Activated CD4-positive, alpha-beta T cell treated with anti-CD3 and anti-CD28 coated beads for 24 hours (primary cell): ENCODE data around the gene TM4SF1.
"Not testable (repeated sequence)": the region's sequence is repeated elsewhere in the genome, so short reads cannot be mapped to it uniquely, and the experiment has no call there.

Source experiments
- DNase-seq, 2 donors: peaks; one replicate each; pipeline ENCODE4 v3.0.0-alpha.2; 2020; ENCODE audit warnings: low read depth in 2 of 2

Gene TM4SF1

DNA sequence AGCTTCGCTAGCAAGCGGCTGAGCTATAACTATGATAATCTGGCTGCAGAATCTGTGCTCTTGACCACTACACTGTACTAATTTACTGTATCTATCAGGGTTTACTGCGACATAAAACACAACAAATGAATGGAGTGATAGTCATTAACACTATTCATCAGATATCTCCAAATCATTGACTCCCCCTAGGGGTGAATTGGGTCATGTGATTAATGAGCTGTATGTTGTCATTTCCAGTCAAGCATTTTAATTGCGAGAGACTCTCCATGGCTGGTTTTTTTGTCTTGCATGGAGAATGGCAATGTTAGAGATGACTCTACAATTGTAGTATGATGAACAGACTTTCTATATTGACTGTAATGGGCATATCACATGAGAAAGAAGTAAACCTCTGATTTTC is 33.5 kb downstream of the TM4SF1 start:
- no peak for DNase-seq

DNA sequence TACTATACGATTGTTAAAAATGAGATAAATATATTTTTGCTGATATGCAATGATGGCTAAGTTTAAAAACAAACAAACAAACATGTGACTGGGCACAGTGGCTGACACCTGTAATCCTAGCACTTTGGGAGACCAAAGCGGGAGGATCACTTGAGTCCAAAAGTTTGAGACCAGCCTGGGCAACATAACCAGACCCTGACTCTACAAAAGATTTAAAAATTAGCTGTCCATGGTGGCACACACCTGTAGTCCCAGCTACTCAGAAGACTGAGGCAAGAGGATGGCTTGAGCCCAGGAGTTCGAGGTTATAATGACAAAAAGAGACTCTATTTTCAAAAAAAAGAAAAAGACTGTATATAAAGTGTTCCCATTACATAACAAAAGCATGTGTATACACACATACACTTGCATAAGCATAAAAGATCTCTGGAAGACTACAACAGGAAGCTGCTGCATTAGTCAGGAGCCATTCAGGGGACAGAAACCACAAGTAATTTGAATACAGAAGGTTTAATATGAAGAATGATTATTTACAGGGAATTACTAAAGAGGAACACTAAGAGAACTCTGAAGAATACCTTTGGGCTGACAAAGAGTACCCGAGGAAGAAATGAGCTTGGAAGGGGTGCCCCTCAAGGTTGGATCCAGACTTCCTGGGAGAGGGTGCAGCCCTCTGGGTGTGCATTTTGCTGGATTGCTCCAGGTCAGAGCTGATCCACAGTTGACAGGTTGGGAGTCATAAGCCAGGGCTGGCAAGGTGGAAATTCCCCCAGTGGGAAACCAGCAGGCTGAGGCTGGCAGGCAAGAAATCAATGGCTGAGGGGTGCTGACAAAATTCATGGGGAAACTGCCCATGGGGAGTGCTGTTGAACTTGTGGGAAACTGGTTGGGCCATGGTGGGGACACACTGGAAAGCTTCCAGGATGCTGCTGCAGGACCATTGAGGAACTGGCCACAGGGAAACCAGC is 34.8 kb downstream of the TM4SF1 start:
- no peak for DNase-seq

DNA sequence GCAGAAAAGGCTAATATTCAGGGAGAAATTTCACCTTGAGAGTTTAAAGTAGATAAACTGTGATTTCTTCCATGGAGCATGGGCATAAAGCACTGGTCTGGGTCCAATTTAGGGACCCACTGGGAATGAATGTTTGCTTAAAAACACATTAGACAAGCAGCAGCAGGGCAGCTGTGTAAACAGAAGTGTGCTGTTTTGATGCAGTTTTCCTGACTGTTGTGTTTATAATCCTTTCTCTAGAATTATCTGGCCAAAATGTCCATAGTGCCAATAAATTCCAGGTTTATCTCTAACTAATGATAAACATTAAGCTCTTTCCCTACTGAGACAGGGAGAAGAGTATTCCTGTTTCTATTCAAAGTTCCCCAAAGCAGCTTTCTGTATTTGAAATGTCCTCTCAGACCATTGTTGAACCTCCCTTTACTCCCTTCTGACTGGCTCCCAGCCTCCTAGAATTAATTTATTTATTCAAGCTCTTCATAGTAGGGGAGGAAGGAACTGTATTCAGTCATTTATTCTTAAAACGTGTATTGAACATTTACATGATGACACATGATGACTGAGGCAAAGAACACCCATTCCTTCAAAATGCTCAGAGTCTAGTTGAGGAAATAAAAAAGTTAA is 37.0 kb downstream of the TM4SF1 start:
- DNase-seq: no peak

DNA sequence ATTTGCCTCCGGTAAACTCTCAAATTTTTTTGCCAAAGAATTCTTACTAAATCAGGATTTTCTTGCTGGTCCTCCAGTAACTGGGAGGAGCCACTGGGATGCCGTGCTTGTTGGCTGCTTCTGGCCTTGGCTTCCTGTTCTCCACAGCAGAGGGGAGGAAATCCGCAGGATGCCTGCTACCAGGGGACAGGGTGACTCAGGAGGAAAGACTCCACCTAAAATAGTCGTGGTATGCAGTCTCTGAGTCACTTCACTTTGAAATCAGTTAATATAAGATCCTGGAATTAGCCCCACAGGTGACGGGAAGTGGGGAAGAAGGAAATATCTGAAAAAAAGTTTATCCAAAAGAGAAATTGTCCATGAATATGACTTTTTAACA is 37.5 kb downstream of the TM4SF1 start:
- DNase-seq: no peak

DNA sequence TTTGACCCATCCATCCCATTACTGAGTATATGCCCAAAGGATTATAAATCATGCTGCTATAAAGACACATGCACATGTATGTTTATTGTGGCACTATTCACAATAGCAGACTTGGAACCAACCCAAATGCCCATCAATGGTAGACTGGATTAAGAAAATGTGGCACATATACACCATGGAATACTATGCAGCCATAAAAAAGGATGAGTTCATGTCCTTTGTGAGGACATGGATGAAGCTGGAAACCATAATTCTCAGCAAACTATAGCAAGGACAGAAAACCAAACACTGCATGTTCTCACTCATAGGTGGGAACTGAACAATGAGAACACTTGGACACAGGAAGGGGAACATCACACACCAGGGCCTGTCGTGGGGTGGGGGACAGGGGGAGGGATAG is 40.0 kb downstream of the TM4SF1 start:
- not testable (repeated sequence) for DNase-seq

DNA sequence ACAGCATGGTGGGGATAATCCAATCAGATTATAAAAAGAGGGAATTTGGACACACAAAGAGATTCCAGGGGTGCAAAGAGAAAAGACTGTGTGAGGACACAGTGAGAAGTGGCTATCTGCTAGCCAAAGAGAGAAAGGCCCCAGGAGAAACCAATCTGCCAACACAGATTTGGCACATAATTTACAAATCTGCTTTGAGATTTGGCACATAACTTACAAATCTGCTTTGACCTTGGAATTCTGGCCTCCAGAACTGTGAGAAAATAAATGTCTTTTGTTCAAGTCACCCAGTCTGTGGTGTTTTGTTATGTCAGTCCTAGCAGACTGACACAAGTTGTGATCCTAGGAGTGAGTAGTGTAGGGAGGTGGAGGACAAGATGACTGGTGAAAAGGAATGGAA is 40.5 kb downstream of the TM4SF1 start:
- no peak for DNase-seq

DNA sequence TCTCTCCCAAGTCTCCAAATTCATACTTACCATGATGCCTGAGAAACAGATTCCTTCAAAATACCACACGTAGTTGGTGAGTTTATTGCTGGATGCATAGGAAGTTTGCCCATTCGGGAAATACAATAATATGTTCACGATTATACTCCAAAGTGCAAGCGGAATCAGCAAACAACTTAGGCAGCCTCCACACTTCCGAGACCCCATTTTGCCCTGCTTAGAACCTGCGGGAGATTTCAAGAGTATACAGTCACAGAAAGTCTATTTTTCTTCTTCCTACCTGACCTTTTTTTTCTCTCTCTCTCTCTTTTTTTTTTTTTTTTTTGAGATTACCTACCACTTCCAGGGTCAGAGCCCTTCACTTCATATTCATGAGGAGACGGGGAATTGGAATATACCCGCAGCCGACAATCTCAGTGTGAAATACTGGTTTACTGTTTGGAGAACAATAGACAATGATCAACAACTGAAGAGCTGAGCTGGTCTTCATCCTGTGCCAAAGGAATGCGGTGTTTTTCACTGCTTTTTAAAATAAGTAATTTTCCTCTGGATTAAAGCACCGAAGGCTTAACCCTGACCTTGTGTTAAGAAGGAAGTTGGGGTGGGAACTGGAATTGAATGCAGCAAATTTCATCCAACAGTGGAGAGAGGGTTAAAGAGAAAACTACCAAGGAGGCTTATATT is 44.1 kb downstream of the TM4SF1 start, which contains the start of gene TM4SF18:
TM4SF18 (minus strand) TSS at position 461 of the 684 bp plus-strand sequence; CDS start at position 207, 254 bp downstream.
- DNase-seq: no peak

DNA sequence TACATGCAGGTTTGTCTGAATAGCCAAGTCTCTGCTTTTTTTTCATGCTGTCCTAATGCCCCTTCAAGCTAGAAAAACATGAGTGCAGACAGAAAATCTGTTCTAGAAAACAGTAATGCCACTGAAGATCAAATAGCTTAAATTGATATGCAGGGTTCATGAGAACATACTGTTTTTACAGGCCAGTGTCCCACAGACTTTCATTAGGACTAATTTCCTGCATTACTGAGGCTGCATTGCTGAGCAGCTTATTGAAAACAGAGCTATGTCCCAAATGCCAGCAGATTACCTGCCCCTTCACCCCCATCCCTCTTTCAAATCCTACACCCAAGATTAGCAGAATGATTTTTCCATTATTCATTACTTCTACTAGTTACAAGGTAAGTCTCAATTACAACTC is 44.7 kb downstream of the TM4SF1 start:
- no peak for DNase-seq

DNA sequence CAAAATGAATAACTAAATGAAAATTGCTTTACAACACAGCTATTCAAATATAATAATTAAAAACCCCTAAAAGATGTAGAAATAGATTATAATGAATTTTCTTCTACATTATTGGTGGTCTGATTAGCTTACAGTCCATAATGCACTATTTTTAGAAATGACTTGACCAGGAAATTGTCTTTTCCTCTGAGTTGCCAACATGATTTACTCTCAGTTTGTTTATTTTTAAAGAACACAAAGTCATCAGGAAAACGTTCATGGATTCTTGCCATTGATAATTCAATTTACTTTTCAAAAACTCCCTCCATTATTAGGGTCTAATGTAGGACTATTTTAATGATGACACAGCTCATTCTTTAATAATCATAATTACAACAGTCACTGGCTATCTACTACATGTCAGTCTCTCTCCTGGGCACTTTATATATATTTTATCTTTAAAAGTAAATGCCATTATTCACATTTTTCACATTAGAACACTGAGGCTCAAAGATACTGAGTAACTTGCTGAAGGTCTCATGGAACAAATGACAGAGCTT is 45.2 kb downstream of the TM4SF1 start:
- DNase-seq: no peak

DNA sequence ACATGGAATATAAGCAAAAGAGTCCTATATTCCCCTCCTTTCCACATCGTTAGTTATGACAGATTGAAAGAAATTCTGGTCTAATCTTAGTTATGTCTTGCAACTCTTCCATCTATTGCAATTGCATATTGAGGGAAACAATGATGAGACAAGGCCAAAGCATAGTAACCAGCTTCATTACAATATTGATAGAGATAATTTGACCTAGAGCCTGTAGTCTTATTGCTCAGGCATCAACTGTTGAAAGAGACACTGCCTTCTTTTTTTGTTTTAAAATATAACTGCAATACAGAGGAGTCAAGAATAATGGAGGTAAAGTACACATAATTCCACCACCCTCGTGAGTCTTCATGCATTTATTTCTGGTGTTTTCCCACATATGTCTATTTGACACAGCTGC is 46.1 kb downstream of the TM4SF1 start:
- DNase-seq: no peak

DNA sequence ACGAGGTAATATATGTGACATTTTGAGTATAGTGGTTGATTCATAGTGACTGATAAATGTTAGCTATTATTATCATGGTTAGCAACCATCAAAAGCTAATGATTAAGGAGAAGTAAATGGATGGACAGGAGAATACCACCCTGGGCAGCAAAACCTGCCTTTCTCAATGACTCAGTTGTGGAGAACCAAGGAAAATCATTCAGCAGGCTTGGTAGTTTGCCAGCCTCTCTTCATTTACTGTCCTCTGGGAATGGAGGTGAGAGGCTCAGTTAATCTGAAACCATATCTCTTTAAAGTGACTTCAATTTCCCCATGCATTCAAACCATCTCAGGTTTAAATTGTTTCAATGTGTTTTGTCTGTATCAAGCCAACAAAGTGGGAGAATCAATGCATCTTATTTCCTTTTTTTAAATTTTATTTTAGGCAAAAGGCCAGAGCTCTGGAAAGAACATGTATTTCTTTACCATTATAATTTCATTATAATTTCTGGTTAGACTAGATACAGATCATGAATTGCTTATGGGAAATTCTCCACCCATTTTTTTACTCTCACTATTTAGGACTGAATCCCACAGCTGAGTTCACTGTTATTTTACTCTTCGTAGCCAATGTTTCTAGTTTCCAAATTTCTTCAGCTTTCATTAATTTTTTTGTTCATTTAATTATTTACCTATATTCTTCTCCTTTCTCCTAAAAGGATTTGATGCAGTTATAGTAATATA is 46.7 kb downstream of the TM4SF1 start:
- no peak for DNase-seq

DNA sequence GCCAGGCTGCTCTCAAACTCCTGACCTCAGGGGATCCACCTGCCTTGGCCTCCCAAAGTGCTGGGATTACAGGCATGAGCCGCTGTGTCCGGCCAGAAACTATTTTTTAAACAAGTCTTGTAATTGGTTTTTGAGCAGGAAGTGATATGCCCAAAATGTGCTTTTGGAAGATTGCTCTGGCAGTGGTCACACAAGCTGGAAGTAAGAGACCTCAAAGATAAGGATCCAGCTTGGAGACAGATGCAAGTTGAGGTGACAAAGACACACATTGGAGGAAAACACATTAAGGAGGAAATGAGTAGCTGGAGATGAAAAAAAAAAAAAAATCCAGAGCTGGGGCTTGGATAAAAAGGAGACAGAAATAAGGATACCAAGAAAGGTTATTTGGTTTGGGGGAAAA is 50.3 kb downstream of the TM4SF1 start:
- no peak for DNase-seq

DNA sequence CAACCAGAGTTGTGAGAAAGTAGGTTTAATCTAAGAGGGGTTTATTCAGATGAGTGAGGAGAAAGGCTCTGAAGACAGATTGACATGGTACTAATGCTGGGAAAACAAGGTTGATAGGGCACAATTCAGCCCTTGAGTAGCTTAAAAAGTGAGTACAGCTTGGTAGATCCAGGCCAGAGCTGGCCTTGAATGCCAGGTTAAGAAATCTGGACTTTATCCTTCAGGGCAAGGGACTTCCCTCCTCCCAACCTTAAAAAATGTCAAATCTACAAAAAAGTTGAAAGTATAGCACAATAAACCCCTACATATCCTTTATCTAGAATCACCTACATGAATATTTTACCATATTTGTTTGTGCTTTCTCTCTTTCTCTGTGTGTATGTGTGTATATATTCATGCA is 51.9 kb downstream of the TM4SF1 start:
- DNase-seq: no peak

DNA sequence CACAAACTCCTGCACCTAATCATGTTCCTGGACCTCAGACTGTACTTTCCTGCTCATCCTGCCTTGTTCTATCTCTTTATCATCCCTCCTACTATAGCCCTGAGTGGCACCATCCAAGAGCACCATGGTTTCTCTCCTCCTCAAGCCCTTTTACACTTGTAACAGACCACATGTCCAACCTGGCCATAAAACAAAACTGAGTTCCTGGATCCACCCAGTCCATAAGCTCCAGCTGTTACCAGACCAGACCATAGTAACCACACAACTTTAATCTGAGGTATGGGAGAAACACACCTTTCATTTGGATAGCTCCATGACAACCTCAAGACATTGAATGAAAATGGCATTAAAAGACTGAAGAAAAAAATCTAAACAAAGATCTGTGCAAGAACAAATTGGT is 53.1 kb downstream of the TM4SF1 start:
- DNase-seq: no peak

DNA sequence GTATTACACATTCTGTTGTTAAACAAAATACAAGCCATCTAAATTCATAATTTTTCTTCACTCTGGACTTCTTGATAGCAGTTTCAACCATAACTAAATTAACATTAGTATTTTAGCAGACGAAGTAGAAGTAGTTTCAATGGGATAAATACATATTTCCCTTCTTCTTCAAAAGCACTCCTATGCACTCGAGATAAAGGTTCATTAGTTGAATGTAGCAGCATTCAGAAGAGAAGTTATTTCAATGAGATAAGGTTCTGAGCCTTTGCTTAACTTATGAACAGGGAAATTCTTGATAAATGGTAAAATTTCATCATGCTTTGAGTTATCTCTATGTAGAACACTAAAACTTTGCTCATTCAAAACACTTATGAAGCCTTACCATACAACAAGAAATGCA is 55.8 kb downstream of the TM4SF1 start:
- DNase-seq: no peak

DNA sequence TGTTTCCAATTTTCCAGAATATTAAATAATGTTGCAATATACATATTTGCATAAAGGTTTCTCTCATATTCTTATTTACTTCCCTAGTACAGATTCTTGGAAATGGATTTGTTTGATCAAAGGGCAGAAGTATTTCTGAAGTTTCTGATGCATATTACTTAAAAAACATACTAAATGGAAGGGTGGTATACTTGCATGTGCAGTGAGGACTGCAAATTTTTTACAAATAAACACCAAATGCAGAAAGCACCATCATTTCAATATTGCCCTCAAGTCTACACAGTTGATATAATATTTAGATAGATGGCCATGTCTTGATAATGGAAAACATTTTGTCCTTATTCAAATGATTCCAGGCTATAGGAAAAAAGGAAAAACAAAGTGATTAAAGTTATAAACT is 56.3 kb downstream of the TM4SF1 start:
- no peak for DNase-seq

DNA sequence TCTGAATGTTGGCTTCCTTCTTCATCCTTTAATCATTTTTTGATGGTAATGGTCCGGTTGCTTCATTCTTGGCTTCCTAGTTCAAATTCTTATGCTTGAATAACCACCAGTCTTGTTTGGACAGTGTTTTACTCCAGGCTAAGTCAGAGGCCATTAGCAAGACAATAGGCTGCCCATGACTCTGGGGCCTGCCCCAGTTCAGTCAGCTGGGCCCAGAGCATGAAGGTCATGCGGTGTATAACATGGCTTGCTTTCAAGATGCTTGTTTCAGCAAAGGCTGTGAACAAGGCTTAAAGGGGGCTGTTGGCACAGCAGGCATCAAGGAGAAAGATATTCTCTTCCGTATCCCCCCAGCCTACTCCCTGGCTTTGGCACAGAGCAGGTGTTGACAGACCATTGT is 57.7 kb downstream of the TM4SF1 start:
- no peak for DNase-seq
